Peyer's patch (tissue), 4 donors: ENCODE results near the gene A1BG. TPM values are rescaled to one million over a fixed set of nuclear protein-coding genes. Genes with fewer than 3 reads are reported as not detected.

Source experiments
- DNase-seq, 3 donors: peaks; one replicate each; pipeline ENCODE4 v3.0.0-alpha.2; 2017 to 2019
- H3K27ac ChIP-seq, 4 donors: fragments of 200-600 bp; sonication (generic); one replicate each; pipeline ENCODE4 v1.5.1; 2016 to 2019
- H3K27me3 ChIP-seq, 2 donors: fragments of 200-600 bp; sonication (generic); one replicate each; pipeline ENCODE4 v1.5.1; 2019
- H3K36me3 ChIP-seq, 3 donors: fragments of 200-600 bp; sonication (generic); one replicate each; pipeline ENCODE4 v1.5.1; 2016 to 2019
- H3K4me1 ChIP-seq, 4 donors: fragments of 200-600 bp; sonication (generic); one replicate each; pipeline ENCODE4 v1.5.1; 2016 to 2019
- H3K4me3 ChIP-seq, 4 donors: fragments of 200-600 bp; sonication (generic); 1 replicate in 3 of 4; 2 replicates in 1 of 4; pipeline ENCODE4 v1.5.1; 2016 to 2019; ENCODE audit warnings: mild to moderate bottlenecking in 1 of 4
- H3K9me3 ChIP-seq, 4 donors: fragments of 200-600 bp; sonication (generic); one replicate each; pipeline ENCODE4 v1.5.1; 2016 to 2019; ENCODE audit warnings: mild to moderate bottlenecking in 1 of 4
- CTCF ChIP-seq, 6 experiments: fragments of 450-650 bp in 4 of 6; fragments of 200-600 bp in 2 of 6; sonication (generic) in 1 of 6; IDR thresholded peaks; one replicate each; pipeline ENCODE4 v1.5.1; 2017 to 2019; ENCODE audit warnings: antibody characterized with exemption in 6 of 6, mild to moderate bottlenecking in 3 of 6, moderate library complexity in 1 of 6
- POLR2A ChIP-seq, 2 donors: fragments of 450-650 bp; IDR thresholded peaks; one replicate each; pipeline ENCODE4 v1.5.1; 2017; ENCODE audit warnings: antibody characterized with exemption in 2 of 2, mild to moderate bottlenecking in 2 of 2, moderate library complexity in 2 of 2
- total RNA-seq, 4 donors: library from RNA; depleted of rRNA; stranded (reverse); fragments of >200 nt; gene quantifications; one replicate each; pipeline ENCODE4 v1.1.0, GENCODE V29; 2016

Gene A1BG
- total RNA-seq, 4 donors from 2014 or later: 5.4 to 26.4 (median 8.3) TPM; not detected in 1

DNA sequence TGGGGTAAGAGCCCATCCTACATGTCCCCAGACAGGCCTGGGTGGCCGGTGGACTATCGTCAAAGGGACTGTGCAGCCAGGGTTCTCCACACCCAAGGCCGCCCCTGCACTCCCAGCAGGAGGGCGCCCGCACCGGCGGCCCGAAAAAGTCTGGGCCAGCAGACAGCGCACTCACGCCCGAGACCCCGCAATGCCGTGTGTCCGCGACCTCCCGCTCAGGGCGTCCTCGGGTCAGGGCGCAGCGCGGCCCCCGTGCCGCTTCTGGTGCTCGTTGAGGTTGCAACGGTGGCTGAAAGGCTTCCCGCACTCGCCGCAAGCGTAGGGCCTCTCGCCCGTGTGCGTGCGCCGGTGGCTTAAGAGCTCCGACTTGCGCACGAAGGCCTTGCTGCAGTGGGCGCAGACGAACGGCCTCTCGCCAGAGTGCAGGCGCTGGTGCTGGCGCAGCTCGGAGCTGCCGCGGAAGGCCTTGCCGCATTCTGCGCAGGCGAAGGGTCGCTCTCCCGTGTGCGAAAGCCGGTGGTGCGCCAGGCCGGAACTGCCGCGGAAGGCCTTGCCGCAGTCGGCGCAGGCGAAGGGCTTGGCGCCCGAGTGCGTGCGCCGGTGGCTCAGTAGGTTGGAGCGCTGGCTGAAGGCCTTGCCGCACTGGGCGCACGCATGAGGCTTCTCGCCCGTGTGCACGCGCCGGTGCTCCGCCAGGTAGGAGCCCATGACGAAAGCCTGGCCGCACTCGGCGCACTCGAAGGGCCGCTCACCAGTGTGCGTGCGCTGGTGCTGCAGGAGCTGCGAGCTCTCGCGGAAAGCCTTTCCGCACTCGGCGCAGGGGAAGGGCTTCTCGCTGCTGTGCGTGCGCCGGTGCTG lies 2.8 kb upstream of the A1BG start:
- no peaks in the 10 kb centered on the region for H3K36me3 ChIP-seq
- peaks cover 0 to 18% (median 11%) of the 10 kb centered on the region in 4 donors for H3K4me1 ChIP-seq
- TF ChIP-seq POLR2A (IDR thresholded peaks at IDR 0.05) (no peak), CTCF (IDR thresholded peaks at IDR 0.05) (no peak)
- H3K27ac ChIP-seq: no peak overlapping the region
- no peaks in the 10 kb centered on the region for H3K9me3 ChIP-seq
- H3K27me3 ChIP-seq: no peaks in the 10 kb centered on the region
- peak overlapping the region; percentile 19 to 40 (median 36) for H3K4me3 ChIP-seq
- DNase-seq: no peak

GRCh38 chr19:58355215-58355796 lies 2.0 kb upstream of the A1BG start:
- Histone ChIP-seq H3K27me3 (no peaks in the 10 kb centered on the region), H3K4me3 (no peak overlapping the region), H3K36me3 (no peaks in the 10 kb centered on the region), H3K9me3 (no peaks in the 10 kb centered on the region), H3K27ac (no peak overlapping the region), H3K4me1 (peaks cover 0 to 20% (median 13%) of the 10 kb centered on the region in 4 donors)
- TF ChIP-seq POLR2A (IDR thresholded peaks at IDR 0.05) (no peak), CTCF (IDR thresholded peaks at IDR 0.05) (no peak)
- DNase-seq: no peak

GRCh38 chr19:58354478-58355030 lies 1.3 kb upstream of the A1BG start:
- H3K27me3 ChIP-seq: no peaks in the 10 kb centered on the region
- no peak for DNase-seq
- no peak overlapping the region for H3K4me3 ChIP-seq
- TF ChIP-seq CTCF (IDR thresholded peaks at IDR 0.05) (no peak), POLR2A (IDR thresholded peaks at IDR 0.05) (no peak)
- H3K27ac ChIP-seq: no peak overlapping the region
- H3K4me1 ChIP-seq: peaks cover 0 to 25% (median 13%) of the 10 kb centered on the region in 4 donors
- H3K36me3 ChIP-seq: no peaks in the 10 kb centered on the region
- H3K9me3 ChIP-seq: no peaks in the 10 kb centered on the region

DNA sequence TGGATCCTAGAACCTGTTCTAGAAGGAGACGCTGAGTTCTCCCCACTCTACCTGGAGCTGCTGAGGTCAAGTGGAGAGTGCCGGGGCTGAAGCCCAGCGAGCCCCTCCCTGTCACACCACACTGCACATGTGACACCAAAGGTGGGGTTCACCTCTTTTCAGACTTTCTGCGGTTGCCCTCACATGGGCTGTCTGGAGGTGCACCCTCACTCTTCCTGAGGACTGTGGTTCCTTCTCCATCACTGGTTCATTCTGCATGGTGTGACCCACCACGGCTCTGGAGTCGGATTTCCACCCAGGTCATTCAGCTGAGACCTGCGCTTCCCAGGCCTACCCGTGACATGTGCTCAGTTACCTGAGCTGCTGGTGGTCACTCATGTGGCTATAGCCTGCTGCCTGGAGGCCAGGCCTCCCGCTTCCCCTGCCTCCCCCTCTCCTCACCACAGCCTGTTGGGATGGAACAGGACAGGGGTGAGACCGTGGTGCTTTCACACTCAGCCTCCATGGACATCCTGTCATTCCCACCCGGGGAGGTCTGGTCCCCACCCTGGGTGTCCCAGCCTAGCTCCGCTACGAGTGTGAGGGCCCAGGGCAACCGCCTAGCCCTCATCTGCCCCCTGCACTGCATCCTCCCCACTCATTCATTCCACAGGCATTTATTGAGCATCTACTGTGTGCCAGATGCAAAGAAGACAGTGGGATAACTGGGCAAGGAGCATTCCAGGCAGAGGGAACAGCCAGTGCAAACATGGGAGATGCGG lies 605 bp upstream of the A1BG start:
- DNase-seq: no peak
- no peak for TF ChIP-seq POLR2A (IDR thresholded peaks at IDR 0.05)
- TF ChIP-seq CTCF (IDR thresholded peaks at IDR 0.05): no peak
- Histone ChIP-seq H3K27me3 (no peaks in the 10 kb centered on the region), H3K4me1 (peaks cover 0 to 25% (median 13%) of the 10 kb centered on the region in 4 donors), H3K4me3 (no peak overlapping the region), H3K9me3 (no peaks in the 10 kb centered on the region), H3K27ac (no peak overlapping the region), H3K36me3 (no peaks in the 10 kb centered on the region)

DNA sequence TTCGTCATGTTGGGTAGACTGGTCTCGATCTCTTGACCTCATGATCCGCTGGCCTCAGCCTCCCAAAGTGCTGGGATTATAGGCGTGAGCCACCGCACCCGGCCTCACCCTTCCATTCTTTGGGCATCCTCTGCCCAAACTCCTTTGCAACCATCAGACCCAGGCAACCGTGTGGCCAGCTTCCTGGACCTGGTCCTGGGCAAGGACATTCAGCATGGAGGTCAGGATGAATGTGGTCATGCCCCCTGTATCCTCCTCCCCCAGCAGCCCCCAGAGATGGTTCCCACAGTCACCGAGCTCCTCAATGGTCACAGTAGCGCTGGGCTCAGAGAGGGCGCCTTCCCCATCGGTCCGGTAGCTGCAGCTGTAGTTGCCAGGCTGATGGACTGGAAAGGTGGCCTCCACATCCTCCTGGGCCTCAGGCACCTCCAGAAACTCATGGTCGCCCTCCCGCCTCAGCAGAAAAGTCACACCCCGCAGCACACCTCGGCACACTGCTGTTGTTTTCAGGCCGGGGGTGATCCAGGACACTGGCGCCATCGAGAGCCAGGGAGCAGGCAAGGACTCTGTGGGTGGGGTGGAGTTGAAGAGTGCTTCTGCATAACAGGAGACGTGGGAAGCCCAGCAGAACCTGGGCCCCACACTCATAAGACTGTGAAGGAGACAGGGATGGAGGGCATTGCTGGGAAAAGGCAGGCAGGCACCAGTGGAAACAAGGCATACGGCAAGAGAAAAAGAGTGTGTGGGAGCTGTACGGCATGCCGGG lies 1.1 kb downstream of the A1BG start:
- Histone ChIP-seq H3K36me3 (no peaks in the 10 kb centered on the region), H3K4me3 (no peak overlapping the region), H3K27ac (no peak overlapping the region), H3K9me3 (no peaks in the 10 kb centered on the region), H3K4me1 (peaks cover 0 to 24% (median 10%) of the 10 kb centered on the region in 4 donors), H3K27me3 (no peaks in the 10 kb centered on the region)
- no peak for DNase-seq
- TF ChIP-seq POLR2A (IDR thresholded peaks at IDR 0.05): no peak
- TF ChIP-seq CTCF (IDR thresholded peaks at IDR 0.05): no peak
